HG02943 (cell line): ENCODE data around the gene PTAR1.
"Not testable (repeated sequence)": the region's sequence is repeated elsewhere in the genome, so short reads cannot be mapped to it uniquely, and the experiment has no call there.

Experiments used
- ATAC-seq: cut with Tn5 transposase; IDR thresholded peaks from one replicate; pipeline ENCODE4 v1.9.1; 2021; ENCODE audit warnings: mild to moderate bottlenecking, low read depth, moderate library complexity; ENCODE audit not compliant: unreplicated experiment

Gene PTAR1, protein sequence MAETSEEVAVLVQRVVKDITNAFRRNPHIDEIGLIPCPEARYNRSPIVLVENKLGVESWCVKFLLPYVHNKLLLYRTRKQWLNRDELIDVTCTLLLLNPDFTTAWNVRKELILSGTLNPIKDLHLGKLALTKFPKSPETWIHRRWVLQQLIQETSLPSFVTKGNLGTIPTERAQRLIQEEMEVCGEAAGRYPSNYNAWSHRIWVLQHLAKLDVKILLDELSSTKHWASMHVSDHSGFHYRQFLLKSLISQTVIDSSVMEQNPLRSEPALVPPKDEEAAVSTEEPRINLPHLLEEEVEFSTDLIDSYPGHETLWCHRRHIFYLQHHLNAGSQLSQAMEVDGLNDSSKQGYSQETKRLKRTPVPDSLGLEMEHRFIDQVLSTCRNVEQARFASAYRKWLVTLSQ

DNA sequence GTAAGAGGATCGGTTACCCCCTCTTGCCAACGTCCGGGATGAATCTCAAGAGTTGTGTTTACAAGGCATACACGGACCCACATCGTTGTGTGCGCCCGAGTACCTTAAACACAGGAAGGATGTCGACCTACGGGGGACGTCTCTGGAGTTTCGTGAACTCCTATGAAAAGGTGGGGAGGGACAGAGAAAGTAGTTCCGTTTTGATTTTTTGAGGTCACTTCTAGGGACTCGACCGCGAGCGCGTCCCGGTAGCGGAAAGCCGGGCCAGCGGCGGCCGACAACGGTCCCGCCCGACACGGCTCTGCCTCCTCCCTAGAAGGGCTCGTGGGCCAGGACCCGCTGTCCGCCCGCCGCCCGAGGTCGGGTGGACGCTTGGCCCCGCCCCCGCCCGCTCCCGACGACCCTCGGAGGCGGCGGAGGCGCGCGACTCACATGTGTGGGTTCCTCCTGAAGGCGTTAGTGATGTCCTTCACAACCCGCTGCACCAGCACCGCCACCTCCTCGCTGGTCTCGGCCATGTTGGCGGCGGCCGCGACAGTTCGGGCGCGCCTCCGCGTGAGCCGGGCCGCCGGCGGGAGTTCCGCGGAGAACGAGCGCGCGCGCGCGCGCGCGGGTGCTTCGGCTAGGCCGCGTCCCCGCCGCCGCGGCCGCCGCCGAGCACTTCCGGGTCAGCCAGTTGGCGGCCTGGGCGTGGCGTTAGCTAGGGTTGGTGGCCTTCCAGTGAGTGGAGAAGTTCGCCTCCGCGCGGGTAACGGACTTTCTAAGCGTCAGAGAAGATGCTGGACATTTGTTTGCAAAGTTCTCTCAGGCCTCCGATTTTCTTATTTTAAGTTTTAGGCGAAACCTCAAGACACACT, at the start of gene PTAR1:
Gene PTAR1, minus strand, starts transcription at position 591 of the 857 bp plus-strand sequence. Its CDS starts 73 bp downstream, at position 518.
- peak; percentile 91 for ATAC-seq

DNA sequence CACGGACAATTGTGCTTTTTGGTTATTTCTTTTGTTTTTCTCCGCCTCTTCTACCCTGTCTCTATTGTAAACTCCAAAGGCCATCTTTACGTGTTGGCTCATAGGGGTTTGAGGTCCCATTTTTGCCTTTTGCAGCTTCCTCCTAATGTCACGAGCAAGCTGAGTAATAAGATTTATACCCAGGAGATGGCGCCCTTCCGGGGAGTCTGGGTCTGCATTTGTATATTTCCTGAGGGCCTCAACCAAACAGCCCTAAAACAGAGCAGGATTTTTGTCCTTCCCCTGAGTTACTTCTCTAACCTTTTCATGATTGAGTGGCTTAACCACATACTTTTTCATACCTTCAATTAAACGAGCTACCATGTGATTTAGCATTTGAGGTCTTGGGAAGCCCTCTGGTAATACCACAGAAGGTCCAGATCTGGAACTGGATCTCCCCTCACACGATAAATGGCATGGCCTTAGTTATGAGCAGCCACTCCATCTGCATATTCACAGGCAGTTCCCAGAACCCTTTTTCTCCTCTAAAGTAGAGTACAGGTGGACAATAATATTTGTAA, 49.6 kb upstream of the PTAR1 start:
- no peak for ATAC-seq

DNA sequence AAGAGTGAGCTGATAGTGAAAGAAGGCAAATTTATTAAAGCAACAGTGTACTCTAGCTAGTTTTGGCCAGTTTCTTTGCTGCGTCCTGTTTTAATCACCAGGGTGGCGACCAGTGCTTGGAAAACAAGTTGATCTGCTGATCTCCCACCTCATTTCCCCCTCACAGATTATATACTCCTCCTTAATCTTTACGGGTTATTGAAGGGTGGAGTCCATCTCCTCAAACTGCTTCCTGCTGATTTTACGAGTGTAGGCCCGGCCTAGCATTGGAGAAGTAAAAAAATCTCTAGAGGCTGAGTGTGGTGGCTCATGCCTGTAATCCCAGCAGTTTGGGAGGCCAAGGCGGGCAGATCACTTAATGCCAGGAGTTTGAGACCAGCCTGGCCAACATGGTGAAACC, 46.8 kb upstream of the PTAR1 start:
- no peak for ATAC-seq

DNA sequence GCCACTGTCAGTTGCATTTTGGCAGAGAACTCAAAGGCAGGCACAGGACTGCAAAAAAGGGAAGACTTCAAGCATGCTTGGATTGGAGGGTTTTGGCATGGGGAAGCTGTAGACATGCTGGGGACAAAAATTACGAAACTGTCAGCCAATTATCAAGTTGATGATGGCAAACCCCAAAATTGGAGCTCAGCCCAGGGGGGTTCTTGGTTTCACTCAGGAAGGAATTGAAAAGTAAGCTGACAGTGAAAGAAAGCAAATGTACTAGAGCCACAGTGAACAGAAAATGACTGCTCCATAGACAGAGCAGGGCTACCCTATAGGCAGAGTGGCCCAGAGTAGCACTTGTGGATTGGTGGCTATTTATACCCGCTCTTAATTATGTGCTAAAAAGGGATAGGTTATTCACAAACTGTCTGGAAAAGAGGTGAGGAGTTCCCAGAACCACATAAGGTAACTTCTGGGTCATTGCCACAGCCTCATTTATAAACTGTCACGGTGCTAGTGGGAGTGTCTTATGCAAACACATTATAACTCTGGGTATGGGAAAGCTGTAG, 46.2 kb upstream of the PTAR1 start:
- no peak for ATAC-seq

DNA sequence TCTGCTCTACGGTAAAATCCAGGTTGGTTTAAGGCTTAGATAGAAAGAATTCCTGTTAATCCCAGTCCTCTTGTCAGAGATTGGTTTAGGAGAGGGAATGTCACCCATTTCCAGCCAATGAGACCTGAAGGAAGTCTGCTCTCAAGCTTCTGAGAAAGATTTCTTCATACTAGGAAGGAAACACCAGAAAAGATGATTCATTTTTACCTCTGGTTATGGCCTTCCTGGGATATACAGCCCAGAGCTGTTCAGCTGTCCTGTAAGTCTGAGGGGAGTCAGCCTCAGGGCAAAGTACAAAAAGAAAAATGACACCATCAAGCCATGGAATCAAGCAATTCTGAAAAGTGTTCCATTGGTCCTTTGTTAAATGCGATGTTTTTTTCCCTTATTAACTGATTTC, 42.2 kb upstream of the PTAR1 start:
- ATAC-seq: no peak

DNA sequence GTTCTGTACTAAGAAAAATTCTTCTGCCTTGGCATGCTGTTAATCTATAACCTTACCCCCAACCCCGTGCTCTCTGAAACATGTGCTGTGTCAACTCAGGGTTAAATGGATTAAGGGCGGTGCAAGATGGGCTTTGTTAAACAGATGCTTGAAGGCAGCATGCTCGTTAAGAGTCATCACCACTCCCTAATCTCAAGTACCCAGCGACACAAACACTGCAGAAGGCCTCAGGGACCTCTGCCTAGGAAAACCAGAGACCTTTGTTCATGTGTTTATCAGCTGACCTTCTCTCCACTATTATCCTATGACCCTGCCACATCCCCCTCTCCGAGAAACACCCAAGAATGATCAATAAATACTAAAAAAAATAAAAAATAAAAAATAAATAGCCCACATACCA, 40.2 kb upstream of the PTAR1 start:
- ATAC-seq: not testable (repeated sequence)

DNA sequence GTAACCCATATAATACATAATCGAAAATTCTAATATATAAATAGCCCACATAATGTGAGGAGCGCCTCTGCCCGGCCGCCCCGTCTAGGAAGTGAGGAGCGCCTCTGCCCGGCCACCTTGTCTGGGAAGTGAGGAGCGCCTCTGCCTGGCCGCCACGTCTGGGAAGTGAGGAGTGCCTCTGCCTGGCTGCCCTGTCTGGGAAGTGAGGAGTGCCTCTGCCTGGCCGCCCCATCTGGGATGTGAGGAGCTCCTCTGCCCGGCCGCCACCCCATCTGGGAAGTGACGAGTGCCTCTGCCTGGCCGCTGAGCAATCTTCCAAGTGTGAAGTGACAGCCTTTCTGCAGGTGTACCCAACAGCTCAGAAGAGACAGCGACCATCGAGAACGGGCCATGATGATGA, 39.7 kb upstream of the PTAR1 start:
- ATAC-seq: not testable (repeated sequence)

DNA sequence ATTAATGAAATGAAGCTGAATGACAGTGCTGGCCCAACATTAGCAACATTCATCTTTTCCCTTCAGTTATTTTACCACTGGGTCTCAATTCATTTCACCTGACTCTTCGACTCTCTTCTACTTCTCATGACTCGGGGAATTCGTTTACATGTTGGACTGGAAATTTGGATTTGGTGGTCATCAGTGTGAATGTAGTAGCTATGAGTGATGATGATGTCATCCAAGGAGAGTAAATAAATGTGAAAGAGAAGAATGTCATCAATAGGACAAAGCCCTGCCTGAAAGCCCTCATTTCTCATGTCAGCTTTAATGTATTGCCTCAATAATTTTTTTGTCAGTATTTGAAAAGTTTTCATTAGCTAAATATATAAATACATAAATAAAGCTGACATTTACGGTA, 38.9 kb upstream of the PTAR1 start:
- no peak for ATAC-seq

DNA sequence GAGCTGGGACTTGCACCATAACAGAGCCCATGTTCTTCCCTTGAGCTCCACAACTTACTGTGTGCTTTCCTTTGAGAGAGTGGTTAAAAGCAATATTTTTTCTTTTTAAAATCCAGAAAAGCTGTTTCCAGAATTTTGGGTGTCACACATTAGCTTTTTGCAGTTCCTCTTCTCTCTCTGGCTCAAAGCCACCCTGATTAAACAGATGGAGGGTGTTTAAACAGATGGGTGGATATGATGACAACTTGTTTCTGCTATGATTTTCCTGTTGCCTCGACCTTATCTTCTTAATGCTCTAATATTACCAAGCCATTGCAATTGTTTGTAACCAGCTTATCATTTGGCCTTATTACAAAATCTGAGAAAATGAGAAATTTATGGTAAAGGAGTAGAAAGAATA, 37.9 kb upstream of the PTAR1 start:
- no peak for ATAC-seq

DNA sequence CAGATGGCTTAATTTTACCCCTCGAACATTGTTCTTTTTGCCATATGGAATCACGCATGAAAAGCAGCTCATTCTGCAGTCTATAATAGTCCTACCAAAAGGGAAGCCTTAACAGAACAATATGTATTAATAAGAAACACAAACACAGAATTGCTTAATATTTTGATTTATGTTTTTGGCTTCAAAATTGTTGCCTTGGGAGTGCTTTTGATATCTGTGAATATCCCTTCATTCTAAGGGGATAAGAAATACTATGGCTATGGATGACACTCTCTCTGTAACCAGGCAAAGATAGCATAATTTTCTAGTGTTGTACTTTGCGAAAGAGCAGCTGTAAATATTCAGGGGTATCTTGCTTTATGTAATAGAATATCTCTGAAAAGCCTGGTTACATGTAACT, 34.5 kb upstream of the PTAR1 start:
- no peak for ATAC-seq

DNA sequence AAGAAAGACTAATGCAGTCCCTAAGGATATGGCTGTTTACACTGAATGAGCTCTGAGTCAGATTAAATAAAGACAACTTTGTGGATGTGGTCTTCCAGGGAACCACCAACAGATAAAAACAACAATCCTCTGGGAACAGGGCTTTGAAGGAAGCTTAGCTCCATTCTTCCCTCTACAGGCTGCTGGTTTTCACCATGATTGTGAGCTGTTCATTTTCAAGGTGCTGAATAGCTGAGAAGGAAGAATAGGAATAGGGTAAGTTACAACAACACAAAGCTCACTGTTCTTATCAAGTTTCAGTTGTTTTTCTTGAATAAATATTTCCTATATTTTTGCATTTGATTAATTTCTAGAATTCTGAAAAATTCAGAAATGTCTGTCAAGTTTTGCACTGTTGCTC, 25.9 kb upstream of the PTAR1 start:
- ATAC-seq: no peak

DNA sequence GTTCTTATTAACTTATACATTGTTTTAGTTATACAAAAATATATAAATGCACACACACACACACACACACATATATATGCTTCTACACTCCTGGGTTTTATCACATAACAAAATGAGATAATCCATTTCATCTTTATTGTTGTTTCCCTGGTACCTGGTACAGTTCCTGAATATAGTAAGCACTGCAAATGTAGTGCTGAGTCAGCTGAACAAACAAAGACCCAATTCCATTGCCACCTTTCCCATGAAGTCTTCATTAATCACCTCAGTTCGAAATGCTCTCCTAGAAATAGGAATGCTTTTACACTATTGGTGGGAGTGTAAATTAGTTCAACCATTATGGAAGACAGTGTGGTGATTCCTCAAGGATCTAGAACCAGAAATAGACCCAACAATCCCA, 13.4 kb upstream of the PTAR1 start:
- no peak for ATAC-seq

DNA sequence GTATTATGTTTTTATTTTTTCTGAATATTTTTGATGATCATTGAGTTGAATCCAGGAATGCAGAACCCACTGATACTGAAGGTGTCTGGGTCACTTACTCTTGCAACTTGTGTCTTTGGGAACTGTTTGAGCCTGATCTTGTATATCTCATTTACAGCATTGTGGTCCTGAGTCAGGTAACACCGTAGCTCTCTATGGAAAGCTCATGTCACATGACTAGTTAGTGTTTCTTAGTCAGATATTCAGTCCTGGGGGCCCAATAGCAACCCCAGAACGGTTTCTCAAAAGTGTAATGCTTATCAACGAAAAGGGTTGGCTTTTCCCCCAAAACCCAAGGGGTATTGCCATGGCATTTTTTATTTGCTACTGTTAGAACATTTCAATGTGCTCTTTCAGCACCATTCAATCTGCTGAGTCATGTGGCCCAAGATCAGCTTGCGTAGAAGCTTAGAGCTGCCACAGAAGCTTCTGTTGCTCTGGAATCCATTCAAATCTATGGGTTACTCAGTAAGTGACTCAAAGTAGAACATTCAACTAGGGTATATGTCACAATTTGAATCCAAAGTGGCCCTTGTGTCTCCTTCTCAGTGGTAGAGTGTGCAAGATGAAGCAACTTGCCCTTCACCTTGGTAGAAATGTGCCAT, 12.1 kb upstream of the PTAR1 start:
- ATAC-seq: no peak

DNA sequence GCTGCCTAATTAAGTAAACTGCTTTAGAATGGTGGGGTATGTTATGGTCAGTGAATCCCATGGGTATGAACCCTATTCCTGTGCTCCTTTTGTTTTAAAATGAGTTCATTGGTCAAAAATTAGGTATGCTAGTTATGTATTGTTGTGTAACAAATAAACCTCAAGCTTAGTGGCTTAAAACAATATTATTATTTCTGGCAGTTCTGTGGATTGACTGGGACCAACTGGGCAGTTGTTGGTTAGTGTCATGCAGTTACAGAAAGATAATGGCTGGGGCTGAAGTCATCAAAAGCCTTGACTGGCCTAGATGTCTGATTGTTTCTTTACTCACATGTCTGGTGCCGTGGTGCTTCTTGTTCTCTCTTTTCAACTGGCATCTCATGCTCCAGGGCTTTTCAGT, 8.9 kb upstream of the PTAR1 start:
- no peak for ATAC-seq

DNA sequence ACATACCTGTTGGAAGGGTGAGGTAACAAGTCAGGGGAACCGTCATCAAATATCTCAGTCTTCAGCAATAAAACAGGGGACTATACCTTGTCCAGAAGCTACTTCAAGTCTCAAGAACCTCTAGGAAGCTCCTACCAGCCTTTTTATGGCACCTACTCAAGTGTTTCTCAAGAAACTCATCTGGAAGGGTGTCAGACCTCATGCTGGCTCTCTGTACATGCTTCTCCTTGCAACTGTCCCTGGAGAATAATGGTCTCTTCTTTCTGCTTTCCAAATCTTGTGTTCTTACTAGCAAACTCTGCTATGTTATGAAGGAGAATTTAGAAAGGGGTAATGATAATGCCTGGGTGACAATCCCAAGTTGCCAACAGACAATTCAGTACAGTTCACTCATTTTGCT, 8.3 kb upstream of the PTAR1 start:
- ATAC-seq: no peak

DNA sequence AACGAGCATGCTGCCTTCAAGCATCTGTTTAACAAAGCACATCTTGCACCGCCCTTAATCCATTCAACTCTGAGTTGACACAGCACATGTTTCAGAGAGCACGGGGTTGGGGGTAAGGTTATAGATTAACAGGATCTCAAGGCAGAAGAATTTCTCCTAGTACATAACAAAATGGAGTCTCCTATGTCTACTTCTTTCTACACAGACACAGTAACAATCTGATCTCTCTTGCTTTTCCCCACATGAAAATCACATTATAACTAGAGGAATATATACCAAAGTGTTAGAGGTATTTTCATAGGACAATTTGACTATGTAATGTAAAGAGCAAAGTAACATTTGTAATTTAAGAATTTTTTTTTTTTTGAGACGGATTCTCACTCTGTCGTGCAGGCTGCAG, 4.1 kb upstream of the PTAR1 start:
- not testable (repeated sequence) for ATAC-seq

DNA sequence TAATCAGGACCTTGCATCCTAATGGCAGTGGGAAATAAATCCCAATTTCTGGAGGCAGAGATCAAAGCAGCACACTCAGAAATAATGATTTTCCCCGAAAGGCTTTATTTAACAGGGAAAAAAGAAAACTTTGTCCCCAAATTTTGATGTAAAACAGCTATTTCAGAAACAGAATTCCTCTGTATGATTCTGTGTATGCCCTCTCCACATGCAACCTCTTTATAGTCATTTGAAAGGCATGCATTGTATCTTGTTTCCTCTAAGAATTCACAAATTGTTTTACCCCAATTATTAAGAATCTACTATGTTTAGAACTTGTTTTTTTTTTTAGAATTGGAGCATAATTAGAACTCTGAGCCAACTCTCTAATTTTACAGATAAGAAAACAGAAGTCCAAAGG, 2.7 kb upstream of the PTAR1 start:
- ATAC-seq: no peak

DNA sequence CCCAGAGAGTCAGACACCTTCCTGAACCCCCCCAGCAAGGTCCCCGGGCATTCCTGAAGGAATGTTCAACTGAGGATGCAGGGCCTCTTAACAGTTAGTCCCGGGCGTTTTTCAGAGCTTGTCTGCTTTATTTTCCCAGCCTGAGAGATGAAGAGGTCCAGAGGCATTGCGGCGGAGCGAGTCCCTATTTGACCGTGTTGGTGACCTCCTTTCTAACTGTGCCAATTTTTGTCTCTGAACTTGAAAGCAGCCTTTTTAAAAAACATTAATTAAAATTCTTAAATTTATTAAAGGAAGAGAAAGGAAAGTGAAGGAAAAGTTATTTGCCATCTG, 433 bp upstream of the PTAR1 start:
- peak; percentile 4 for ATAC-seq

DNA sequence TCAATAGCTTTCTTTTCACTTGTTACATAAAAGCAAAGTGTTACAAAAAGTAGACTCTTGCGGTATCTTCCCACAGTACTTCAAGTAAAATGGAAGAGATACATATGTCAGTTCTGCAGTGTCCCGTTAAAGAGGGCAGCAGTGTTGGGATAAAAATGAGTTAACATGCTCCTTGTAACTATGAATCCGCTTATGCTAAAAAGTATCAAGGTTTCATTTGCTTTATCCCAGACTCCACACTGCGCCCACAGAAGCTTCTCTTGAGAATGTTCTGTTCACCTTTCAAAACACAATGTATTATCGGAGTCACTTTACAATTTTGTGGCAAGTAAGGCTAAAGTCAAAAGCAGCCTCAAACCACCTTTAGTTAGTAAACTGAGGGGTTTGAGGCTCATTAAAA, 790 bp downstream of the PTAR1 start:
- no peak for ATAC-seq

DNA sequence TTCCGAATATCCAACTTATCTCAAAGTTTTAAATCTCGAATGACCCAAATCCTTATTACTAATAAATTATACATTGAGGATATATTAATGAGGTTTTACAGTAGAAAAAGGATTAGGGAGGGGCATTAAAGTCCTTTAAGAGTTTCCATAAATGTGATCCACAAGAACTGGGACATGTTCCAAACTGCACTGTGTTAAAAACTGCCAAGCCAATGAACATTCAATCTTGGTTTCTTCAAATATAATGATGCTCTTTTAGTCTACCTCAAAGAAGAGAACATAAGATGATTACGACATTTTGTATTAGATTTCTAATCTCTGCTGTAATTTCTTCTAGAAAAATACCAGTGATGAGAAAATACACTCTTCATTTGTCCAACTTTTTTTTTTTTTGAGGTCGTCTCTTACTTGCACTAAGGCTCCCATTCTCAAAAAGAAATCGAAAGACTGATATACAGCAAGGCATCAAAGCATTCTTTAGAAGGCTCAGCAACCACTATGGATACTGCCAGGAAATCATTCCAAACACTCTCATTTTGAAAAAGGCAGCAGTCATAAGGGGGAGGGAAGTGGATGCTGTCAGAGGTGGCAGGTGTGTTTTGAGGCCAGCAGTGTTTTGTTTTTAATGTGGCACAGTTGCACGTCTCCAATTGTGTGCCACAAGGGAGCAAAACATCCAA, 1.7 kb downstream of the PTAR1 start:
- no peak for ATAC-seq
